HCT116 (cell line): ENCODE results near the gene TRHDE. TPM values are rescaled to one million over a fixed set of nuclear protein-coding genes. Genes with fewer than 3 reads are reported as not detected.

ENCODE experiments used
- ATAC-seq: fragments of 200-7000 bp; cut with Tn5 transposase; 2 replicates; pipeline ENCODE4 v1.9.1; 2020; ENCODE audit warnings: mild to moderate bottlenecking, moderate library complexity
- BruUV-seq: library from RNA; stranded (reverse); fragments of 400-500 nt; replicated peaks from 2 replicates; lab custom pipeline; 2021; lab: Mats Ljungman, UMichigan
- CTCF ChIA-PET: fragments of 300-600 bp; sonication (Branson Sonifier 250); formaldehyde crosslinking; loops from one replicate; lab custom pipeline; 2021; ENCODE audit warnings: antibody characterized with exemption; lab: Charles Lee
- POLR2A ChIA-PET: fragments of 300-600, 350-600 bp; sonication (Branson Sonifier 250); formaldehyde crosslinking; loops from one replicate; lab custom pipeline; 2021; ENCODE audit warnings: antibody characterized with exemption; lab: Charles Lee
- RAD21 ChIA-PET, 2 experiments: fragments of 300-600 bp; sonication (Branson Sonifier 250); formaldehyde crosslinking; loops; one replicate each; lab custom pipeline; 2023; ENCODE audit warnings: low total read pairs in 2 of 2; ENCODE audit not compliant: uncharacterized antibody in 2 of 2, unreplicated experiment in 2 of 2, low non-redundant PET in 1 of 2; lab: Charles Lee
- DNase-seq: peaks from one replicate; pipeline ENCODE4 v3.0.0-alpha.2; 2010; ENCODE audit warnings: low read depth, low spot score
- H2AFZ ChIP-seq: fragments of 200-600 bp; shearing (Covaris generic), sonication (generic); 2 replicates; pipeline ENCODE4 v1.6.1; 2017; ENCODE audit warnings: low read depth, mixed run types, mixed read lengths, antibody characterized with exemption, low read length; ENCODE audit not compliant: poor library complexity, severe bottlenecking
- H3K27ac ChIP-seq: 2 replicates; pipeline ENCODE4 v1.5.1; 2012; ENCODE audit warnings: low read depth, low read length
- H3K27me3 ChIP-seq: fragments of 200-600 bp; sonication (generic); 2 replicates; pipeline ENCODE4 v1.6.1; 2016; ENCODE audit warnings: mixed run types, low read length, mixed read lengths; ENCODE audit not compliant: insufficient read depth
- H3K36me3 ChIP-seq, 2 experiments: fragments of 200-500 bp in 1 of 2; fragments of 200-600 bp in 1 of 2; sonication (Bioruptor generic) in 1 of 2; sonication (generic) in 1 of 2; 2 replicates each; pipeline versions ENCODE4 v1.5.1 to v1.6.1; 2014 to 2016; ENCODE audit warnings: low read length in 2 of 2, inconsistent platforms in 1 of 2, mixed read lengths in 1 of 2, mixed run types in 1 of 2; ENCODE audit not compliant: insufficient read depth in 2 of 2, control insufficient read depth in 1 of 2
- H3K4me1 ChIP-seq, 2 experiments: fragments of 200-600 bp in 1 of 2; sonication (generic) in 1 of 2; 2 replicates each; pipeline versions ENCODE4 v1.5.1 to v1.6.1; 2012 to 2017; ENCODE audit warnings: low read length in 2 of 2, inconsistent platforms in 1 of 2, mild to moderate bottlenecking in 1 of 2, mixed read lengths in 1 of 2, mixed run types in 1 of 2, moderate library complexity in 1 of 2; ENCODE audit not compliant: insufficient read depth in 2 of 2, control insufficient read depth in 1 of 2
- H3K4me2 ChIP-seq: fragments of 200-600 bp; sonication (generic); 2 replicates; pipeline ENCODE4 v1.6.1; 2017; ENCODE audit warnings: mixed run types, low read length, mixed read lengths
- H3K4me3 ChIP-seq, 2 experiments: fragments of 200-600 bp in 1 of 2; sonication (generic) in 1 of 2; replicated peaks in 1 of 2; 2 replicates each; pipeline ENCODE4 v1.5.1; 2011 to 2016; ENCODE audit warnings: low read length in 2 of 2, control low read depth in 1 of 2, low read depth in 1 of 2, mild to moderate bottlenecking in 1 of 2, mixed read lengths in 1 of 2, mixed run types in 1 of 2
- H3K79me2 ChIP-seq: fragments of 200-600 bp; sonication (generic); 2 replicates; pipeline ENCODE4 v1.6.1; 2017; ENCODE audit warnings: mild to moderate bottlenecking, mixed run types, low read length, moderate library complexity, mixed read lengths; ENCODE audit not compliant: insufficient read depth
- H3K9ac ChIP-seq: fragments of 200-600 bp; sonication (generic); 2 replicates; pipeline ENCODE4 v1.6.1; 2016; ENCODE audit warnings: low read length, mixed read lengths
- H3K9me2 ChIP-seq: fragments of 200-600 bp; sonication (generic), shearing (Covaris generic); 2 replicates; pipeline ENCODE4 v1.6.1; 2017; ENCODE audit warnings: mixed run types, mild to moderate bottlenecking, moderate library complexity; ENCODE audit not compliant: insufficient read depth
- H3K9me3 ChIP-seq, 2 experiments: fragments of 200-500 bp in 1 of 2; fragments of 200-600 bp in 1 of 2; sonication (Bioruptor generic) in 1 of 2; sonication (generic) in 1 of 2; 2 replicates each; pipeline ENCODE4 v1.6.1; 2014 to 2017; ENCODE audit warnings: low read length in 2 of 2, mixed read lengths in 2 of 2, inconsistent platforms in 1 of 2, low read depth in 1 of 2, mild to moderate bottlenecking in 1 of 2, mixed run types in 1 of 2, moderate library complexity in 1 of 2; ENCODE audit not compliant: control insufficient read depth in 1 of 2, insufficient read depth in 1 of 2
- H4K20me1 ChIP-seq: fragments of 200-600 bp; sonication (generic), shearing (Covaris generic); 2 replicates; pipeline ENCODE4 v1.6.1; 2017; ENCODE audit warnings: mixed run types, mild to moderate bottlenecking, moderate library complexity; ENCODE audit not compliant: insufficient read depth
- CBX3 ChIP-seq: IDR thresholded peaks from 2 replicates; pipeline ENCODE4 v1.6.1; 2012; ENCODE audit warnings: low read depth
- ELF1 ChIP-seq: IDR thresholded peaks from 2 replicates; pipeline ENCODE4 v1.6.1; 2012; ENCODE audit warnings: low read depth, borderline replicate concordance
- EZH2 ChIP-seq: fragments of 200-600 bp; sonication (generic); IDR thresholded peaks from 2 replicates; pipeline ENCODE4 v1.6.1; 2017; ENCODE audit warnings: antibody characterized with exemption, mixed run types
- EZH2phosphoT487 ChIP-seq: fragments of 200-600 bp; IDR thresholded peaks from 2 replicates; pipeline ENCODE4 v1.6.1; 2018; ENCODE audit warnings: antibody characterized with exemption, borderline replicate concordance
- FOSL1 ChIP-seq: IDR thresholded peaks from 2 replicates; pipeline ENCODE4 v1.6.1; 2012; ENCODE audit warnings: low read depth
- POLR2A ChIP-seq: IDR thresholded peaks from 2 replicates; pipeline ENCODE4 v1.7.0; 2011; ENCODE audit warnings: borderline replicate concordance; ENCODE audit not compliant: insufficient read depth, insufficient read length; ENCODE audit errors: extremely low read depth
- POLR2AphosphoS5 ChIP-seq: IDR thresholded peaks from 2 replicates; pipeline ENCODE4 v1.6.1; 2011; ENCODE audit warnings: mild to moderate bottlenecking, low read depth, low read length, moderate library complexity
- SP1 ChIP-seq: IDR thresholded peaks from 2 replicates; pipeline ENCODE4 v1.6.1; 2012; ENCODE audit warnings: low read depth
- SRF ChIP-seq: IDR thresholded peaks from 2 replicates; pipeline ENCODE4 v1.6.1; 2012; ENCODE audit warnings: low read depth
- TCF7L2 ChIP-seq: IDR thresholded peaks from 2 replicates; pipeline ENCODE4 v1.7.0; 2011; ENCODE audit warnings: borderline replicate concordance, inconsistent platforms; ENCODE audit not compliant: insufficient read depth, insufficient read length; ENCODE audit errors: extremely low read depth
- intact Hi-C: fragments of 100-400 bp; cut with micrococcal nuclease; formaldehyde crosslinking; loops from 2 replicates; pipeline ENCODE4 v1.10.0; 2022
- total RNA-seq: library from RNA; stranded (reverse); gene quantifications from one replicate; pipeline ENCODE4 v1.2.1, GENCODE V29; 2021; ENCODE audit not compliant: unreplicated experiment
- TF ChIP-seq, protein P1 (sequence below): IDR thresholded peaks from 2 replicates; pipeline ENCODE4 v1.6.1; 2012
- TF ChIP-seq, protein P2 (sequence below): IDR thresholded peaks from 2 replicates; pipeline ENCODE4 v1.6.1; 2011; ENCODE audit warnings: mild to moderate bottlenecking, low read length, moderate library complexity; ENCODE audit not compliant: insufficient replicate concordance; ENCODE audit errors: extremely low read depth
- TF ChIP-seq, protein P3 (sequence below): IDR thresholded peaks from 2 replicates; pipeline ENCODE4 v1.6.1; 2012; ENCODE audit warnings: low read depth

Gene TRHDE
- total RNA-seq, 1 experiment from 2014 or later: 2.9 TPM

DNA sequence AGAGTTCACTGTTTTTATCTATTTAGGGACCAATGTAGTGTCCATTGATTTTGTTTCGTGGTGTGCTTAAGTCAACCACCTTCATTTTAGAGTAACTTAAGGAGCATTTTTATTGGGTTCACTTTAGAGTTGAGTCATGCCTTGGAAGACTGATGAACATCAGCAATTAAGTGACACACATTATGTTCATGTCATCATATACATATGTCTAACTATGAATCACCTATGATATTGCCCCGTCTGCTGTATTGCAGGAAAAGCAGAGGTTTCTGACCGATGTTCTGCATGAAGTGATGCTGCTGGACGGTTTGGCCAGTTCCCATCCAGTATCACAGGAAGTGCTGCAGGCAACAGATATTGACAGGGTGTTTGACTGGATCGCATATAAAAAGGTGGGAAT, 227.1 kb downstream of the TRHDE start:
- Histone ChIP-seq H3K9ac (no peak overlapping the region), H3K4me2 (no peak overlapping the region), H3K27me3 (no peaks in the 10 kb centered on the region), H4K20me1 (no peaks in the 10 kb centered on the region), H3K36me3 (no peaks in the 10 kb centered on the region), H3K9me3 (no peaks in the 10 kb centered on the region), H3K9me2 (no peaks in the 10 kb centered on the region), H3K4me3 (no peak overlapping the region), H2AFZ (no peak overlapping the region), H3K79me2 (no peaks in the 10 kb centered on the region), H3K4me1 (no peaks in the 10 kb centered on the region), H3K27ac (no peak overlapping the region)
- ATAC-seq: no peak
- ChIA-PET RAD21 (no interaction called here), CTCF (no interaction called here), POLR2A (no interaction called here)
- no peak for TF ChIP-seq EZH2
- TF ChIP-seq EZH2phosphoT487: no peak
- TF ChIP-seq, protein P1, sequence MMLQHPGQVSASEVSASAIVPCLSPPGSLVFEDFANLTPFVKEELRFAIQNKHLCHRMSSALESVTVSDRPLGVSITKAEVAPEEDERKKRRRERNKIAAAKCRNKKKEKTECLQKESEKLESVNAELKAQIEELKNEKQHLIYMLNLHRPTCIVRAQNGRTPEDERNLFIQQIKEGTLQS: no peak
- TF ChIP-seq, protein P2, sequence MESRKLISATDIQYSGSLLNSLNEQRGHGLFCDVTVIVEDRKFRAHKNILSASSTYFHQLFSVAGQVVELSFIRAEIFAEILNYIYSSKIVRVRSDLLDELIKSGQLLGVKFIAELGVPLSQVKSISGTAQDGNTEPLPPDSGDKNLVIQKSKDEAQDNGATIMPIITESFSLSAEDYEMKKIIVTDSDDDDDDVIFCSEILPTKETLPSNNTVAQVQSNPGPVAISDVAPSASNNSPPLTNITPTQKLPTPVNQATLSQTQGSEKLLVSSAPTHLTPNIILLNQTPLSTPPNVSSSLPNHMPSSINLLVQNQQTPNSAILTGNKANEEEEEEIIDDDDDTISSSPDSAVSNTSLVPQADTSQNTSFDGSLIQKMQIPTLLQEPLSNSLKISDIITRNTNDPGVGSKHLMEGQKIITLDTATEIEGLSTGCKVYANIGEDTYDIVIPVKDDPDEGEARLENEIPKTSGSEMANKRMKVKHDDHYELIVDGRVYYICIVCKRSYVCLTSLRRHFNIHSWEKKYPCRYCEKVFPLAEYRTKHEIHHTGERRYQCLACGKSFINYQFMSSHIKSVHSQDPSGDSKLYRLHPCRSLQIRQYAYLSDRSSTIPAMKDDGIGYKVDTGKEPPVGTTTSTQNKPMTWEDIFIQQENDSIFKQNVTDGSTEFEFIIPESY: no peak
- no peak for TF ChIP-seq TCF7L2
- TF ChIP-seq POLR2AphosphoS5: no peak
- TF ChIP-seq, protein P3, sequence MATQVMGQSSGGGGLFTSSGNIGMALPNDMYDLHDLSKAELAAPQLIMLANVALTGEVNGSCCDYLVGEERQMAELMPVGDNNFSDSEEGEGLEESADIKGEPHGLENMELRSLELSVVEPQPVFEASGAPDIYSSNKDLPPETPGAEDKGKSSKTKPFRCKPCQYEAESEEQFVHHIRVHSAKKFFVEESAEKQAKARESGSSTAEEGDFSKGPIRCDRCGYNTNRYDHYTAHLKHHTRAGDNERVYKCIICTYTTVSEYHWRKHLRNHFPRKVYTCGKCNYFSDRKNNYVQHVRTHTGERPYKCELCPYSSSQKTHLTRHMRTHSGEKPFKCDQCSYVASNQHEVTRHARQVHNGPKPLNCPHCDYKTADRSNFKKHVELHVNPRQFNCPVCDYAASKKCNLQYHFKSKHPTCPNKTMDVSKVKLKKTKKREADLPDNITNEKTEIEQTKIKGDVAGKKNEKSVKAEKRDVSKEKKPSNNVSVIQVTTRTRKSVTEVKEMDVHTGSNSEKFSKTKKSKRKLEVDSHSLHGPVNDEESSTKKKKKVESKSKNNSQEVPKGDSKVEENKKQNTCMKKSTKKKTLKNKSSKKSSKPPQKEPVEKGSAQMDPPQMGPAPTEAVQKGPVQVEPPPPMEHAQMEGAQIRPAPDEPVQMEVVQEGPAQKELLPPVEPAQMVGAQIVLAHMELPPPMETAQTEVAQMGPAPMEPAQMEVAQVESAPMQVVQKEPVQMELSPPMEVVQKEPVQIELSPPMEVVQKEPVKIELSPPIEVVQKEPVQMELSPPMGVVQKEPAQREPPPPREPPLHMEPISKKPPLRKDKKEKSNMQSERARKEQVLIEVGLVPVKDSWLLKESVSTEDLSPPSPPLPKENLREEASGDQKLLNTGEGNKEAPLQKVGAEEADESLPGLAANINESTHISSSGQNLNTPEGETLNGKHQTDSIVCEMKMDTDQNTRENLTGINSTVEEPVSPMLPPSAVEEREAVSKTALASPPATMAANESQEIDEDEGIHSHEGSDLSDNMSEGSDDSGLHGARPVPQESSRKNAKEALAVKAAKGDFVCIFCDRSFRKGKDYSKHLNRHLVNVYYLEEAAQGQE: no peak
- no peak for TF ChIP-seq CBX3
- no peak for TF ChIP-seq ELF1
- no peak for TF ChIP-seq SP1
- no peak for TF ChIP-seq FOSL1
- TF ChIP-seq POLR2A: no peak
- TF ChIP-seq SRF: no peak
- no TSS peak for BruUV-seq
- no peak for DNase-seq
- intact Hi-C loops: no loop called here
